GM19023 (cell line): ENCODE measurements around the gene RUNX1.
A peak's percentile ranks its signal among the peaks of the same experiment; 100 is the strongest.

Source experiments
- ATAC-seq: cut with Tn5 transposase; IDR thresholded peaks from one replicate; pipeline ENCODE4 v1.9.1; 2021; ENCODE audit warnings: mild to moderate bottlenecking, moderate library complexity; ENCODE audit not compliant: unreplicated experiment

Gene RUNX1

DNA sequence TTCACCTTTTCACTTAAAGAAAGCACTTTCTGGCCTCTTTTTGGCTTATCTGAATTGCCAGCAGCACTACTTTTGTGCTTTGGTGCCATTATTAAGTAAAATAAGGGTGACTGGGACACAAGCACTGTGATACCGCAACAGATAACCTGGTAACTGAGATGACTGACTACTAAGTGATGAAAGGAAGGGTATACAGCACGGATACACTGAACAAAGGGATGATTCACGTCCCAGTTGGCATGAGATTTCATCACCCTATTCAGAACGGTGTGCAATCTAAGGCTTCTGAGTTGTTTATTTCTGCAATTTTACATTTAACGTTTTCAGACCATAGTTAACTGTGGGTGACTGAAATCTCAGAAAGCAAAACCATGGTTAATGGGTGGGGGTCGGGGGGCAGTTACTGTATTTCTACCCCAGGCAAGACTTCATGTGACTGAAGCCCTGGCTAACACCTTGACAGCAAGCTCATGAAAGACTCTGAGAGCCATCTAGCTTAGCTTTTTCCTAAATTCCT is 277.5 kb downstream of the RUNX1 start:
- ATAC-seq: no peak

DNA sequence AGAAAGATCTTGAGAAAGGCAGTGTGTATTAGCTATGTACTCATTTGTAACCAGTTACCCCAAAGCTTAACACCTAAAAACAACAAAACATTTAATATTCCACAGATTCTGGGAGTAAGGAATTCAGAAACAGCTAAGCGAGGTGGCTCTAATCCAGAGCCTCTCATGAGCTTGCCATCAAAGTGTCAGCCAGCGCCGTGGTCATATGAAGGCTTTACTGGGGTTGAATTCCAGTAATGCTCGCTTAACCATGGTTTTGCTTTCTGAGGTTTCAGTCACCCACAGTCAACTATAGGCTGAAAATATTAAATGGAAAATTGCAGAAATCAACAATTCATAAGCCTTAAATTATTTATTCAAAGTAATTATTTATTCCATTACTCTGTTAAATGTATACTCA is 278.5 kb downstream of the RUNX1 start:
- no peak for ATAC-seq

DNA sequence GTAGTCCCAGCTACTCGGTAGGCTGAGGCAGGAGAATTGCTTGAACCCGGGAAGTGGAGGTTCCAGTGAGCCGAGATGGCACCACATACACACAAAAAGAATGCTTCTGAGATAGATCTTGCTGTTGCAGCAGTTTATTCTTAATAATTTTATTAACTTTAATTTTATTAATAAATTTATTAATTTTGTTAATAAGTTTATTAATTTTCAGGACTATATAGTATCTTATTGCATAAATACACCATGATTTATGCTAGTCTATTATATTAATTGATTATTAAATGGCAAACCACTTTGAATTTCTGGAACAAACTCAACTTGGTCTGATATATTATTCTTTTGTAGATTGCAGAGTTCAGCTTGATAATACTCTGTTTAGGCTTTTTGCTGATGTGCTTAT is 280.8 kb downstream of the RUNX1 start:
- ATAC-seq: no peak

DNA sequence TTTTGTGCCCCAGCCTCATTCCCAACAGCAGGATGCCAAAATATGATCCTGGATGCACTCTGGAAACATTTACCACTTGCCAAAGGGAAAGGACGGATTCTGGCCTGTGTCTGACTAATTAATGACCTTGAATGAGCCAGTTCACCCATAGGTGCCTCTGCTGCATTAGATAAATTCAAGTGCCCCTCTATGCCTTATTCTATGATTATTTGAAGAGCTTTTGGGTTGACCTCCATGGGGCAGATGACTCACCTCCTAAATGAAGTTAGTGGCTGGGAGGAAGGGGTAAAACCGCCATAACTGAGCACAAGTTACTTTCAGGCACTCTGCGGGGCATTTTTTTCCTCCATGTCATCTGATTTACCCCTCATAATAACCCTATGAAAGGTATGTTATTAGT is 282.2 kb downstream of the RUNX1 start:
- no peak for ATAC-seq

DNA sequence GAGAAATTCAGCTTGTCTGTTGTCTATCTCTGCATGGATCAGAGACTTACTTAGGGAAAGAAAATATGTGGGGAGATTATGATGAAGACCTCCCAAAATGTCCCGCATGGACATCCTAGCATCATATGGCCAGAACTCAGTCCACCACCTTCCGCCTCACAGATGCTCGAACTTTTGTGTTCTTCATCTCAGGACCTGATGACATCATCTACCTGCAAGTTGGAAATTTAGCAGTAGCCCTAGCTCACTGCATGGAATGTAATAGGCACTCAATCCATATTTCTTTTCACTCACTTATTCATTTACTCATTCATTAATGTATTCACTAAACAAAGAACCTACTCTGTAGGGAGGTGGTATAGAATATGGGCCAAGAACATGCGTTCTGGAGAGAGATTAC is 283.5 kb downstream of the RUNX1 start:
- ATAC-seq: no peak

DNA sequence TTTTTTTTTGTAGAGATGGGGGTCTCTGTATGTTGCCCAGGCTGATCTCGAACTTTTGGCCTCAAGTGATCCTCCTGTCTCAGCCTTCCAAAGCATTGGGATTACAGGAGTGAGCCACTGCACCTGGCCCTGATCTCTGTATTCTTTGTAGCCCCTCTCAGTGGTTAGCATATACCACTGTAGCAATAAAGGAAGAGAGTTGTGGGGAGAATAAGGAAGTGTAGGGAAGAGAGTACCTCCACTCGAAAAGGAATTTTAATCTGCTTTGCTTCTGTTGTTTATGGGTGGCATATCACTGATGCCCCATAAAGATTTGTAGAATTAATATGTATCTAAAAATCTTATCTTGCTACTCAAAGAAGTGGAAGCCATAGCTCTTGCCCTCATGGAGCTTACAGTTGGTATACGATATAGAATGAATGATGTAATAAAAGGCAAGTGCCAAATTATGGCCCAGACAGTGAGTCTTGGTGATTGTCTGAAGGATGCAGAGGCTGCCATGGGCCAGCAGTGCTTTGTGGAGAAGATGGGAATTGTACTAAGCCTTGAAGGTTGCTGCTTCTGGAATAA is 284.3 kb downstream of the RUNX1 start:
- ATAC-seq: no peak

DNA sequence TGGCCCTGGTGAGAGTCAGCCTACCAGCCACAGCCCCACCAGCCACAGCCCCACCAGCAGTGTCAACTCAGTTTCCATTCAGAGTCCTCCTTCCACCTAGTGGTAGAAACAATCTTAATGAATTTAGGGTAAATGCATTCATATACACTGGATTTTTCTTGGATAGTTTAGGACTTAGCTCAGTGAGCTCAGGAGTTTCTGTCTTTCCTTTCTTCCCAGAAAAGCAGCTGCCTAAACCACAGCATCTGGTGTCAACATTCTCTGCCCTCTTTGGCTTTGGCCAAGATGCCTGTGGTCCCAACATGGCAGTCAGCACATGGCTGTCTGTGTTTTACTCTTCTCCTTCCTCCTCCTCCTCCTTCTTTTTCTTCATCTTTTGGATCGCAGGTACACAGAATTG is 286.3 kb downstream of the RUNX1 start:
- no peak for ATAC-seq

DNA sequence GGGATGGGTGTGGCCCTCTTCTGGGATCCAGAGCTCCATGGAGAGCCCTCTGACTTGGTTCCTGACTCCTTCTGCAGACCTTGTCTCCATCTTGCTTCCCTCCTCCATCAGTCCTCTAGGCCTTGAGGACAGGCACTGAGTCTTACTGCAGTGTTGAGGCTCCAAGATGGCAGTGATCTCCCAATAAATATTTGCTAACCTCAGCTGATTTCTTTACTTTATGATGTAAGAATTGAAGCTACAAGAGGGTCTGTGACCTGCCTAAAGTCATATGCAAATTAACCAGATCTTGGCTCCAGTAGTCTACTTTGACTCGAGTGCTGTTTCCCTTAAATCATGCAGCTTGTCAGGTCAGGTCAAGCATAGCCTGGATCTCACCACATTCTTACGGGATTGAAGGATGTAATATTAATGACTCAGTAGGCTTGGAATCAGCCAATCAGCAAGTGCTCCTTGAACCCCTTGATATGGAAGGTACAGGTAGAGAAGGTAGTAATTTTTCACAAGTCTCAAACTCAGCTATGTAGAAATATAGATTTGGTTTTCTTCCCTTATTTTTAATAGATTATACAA is 287.3 kb downstream of the RUNX1 start:
- no peak for ATAC-seq

DNA sequence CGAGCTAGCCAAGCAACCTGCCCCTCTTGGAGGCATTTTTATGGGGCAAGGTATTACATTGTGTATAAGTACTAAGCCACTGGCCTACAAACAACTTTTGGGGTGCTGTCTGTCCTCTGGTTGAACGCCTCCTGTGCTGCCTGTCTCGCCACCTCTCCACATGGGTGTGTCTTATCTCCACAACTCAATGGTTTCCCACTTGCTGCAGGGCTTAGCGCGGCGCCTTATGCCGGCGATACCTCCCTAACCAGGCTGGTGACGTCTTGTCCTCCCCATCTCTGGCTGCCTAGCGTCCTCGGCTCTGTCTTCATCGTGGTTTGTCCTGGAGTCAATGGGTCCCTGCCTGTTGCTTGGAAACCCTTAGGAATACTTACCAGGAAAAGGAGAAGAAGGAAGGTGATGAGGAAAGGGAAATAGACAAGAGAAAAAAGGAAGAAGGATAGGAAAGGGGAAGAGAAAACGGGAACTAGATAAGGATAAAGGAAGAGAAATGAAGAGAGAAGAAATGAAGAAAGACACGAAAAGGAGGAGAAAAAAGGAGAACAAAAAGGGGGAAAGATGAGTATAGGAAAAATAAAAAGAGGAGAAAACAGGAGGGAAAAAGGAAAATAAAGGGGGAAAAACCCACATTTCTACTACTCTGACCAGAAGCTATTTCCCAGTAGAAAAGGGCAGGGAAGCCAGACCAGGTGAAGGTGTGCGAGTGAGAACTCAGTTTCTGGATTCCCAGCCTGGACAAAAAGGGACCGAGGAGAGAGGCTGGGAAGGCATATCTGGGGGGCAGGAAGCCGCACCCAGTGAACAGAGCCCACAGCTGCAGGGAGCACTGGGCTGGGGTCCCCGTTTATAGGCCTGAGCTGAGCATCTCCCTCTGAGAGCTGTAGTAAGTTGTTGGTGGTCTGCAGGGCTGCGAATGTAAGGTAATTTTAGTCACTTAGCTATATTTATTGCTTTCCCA is 294.1 kb downstream of the RUNX1 start:
- no peak for ATAC-seq

DNA sequence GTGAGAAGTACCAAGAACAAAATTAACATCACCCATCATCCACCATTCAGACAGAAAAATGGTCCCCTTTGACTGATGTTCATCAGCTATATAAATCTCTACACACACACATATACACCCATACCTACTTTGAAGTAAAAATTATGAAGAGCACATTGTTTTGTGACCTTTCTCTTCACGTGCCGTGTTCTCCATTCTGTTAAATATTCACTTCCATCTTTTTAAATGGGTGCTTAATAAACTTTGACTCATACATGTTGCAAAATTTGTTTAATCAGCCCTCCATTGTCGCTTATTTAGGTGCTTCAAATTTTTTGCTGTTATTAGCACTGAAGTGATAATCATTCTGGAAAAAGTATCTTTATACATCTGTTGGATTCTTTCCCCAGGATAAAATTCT is 300.2 kb downstream of the RUNX1 start:
- ATAC-seq: no peak

DNA sequence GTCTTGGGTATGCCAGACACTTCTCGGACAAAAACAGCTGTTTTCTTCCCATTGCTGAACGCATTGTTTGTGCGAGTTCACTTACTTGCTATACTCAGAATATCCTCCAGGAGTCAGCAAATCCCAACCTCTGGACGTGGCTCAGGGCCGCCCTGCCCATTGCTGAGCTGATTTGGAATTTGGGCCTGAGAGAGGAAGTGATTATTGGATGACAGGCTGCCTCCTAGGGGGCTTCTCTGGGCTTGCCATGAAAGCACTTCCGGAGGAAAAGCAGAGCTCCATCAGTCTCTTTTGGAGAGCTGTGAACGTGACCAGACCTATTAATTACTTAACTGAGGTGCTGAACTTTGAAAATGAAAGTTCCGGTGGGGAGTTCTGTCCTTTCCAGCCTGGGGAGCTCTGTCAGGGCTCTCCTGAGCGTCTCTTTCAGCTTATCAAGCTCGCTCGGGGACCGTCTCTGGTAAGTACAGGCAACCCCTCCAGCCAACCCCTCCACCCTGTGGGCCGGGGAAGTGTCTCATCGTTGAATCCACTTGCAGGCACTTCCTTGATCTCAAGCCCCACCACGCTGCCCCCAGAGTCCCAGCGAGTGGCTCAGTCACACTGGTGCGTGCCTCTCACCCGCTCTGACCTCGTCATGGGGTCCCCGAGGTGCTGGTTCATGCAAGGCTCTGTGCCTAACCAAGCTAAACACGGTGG is 303.4 kb downstream of the RUNX1 start:
- peak; percentile 63 for ATAC-seq

DNA sequence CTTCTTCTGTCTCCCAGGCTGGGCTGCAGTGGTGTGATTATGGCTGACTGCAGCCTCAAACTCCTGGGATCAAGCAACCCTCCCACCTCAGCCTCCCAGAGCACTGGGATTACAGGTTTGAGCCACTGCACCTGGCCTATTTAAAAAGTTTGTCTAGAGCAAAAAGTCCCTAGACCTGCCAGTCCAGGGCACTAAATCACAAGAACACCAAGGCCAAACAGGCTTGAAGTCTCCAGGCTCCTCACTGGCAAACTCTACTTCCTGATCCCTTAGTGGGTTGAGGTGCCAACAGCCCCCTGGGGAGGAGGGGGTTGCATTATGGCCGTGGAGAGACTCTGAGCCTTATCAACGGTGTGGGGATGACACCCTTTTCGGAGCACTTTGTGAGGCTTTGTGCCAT is 304.3 kb downstream of the RUNX1 start:
- no peak for ATAC-seq

DNA sequence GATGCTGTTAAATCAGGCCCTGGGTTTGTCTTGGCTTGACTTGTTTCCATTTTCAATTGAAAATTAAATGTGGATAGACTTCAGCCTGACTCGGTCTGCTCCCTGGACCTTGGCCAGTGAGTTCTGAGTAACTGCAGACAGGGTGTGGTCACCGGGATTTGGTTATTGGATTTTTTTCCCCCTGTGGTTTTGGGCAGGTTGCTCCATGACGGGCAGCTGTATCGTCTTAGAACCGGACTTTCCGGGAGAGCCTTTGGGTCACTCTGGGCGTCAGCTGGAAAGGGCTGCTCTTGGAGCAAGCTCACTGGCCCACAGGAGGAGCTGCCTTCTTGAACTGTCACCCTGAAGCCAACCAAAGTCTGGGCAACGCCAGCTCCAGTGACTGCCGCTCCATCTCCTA is 305.3 kb downstream of the RUNX1 start:
- no peak for ATAC-seq

DNA sequence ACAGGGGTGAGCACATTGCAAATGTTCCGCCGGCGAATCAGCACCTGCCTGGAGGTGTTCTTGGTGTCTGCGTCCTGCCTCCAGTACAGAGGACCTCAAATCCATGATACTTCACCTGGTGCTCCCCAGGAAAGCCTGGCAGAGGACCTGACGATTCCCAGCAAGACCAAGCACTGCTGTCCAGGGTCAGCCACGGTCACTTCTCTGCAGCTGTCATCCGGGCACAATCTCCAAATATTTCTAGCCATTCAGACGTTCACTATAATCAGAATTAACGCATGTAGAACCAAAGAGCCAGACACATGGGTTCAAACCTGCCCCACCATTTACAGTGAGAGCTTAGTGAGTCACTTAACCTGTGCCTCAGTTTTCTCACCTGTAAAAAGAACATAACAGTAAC is 305.8 kb downstream of the RUNX1 start:
- ATAC-seq: no peak

DNA sequence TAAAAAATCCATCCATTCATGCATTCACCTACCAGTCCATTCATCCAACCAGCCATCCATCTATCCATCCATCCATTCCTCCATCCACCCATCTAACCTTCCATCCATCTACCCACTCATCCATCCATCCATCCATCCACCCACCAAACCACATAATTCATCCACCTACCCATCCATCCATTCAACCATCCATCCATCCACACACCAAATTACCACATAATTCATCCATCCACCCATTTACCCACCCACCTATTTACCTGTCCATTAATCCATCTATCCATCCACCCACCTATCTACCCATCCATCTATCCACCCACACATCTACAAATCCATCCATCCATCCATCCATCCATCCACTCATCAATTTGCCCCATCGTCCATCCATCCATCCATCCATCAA is 308.9 kb downstream of the RUNX1 start:
- ATAC-seq: no peak
